Left ventricle myocardium superior (tissue), 1 donor: Measurements from ENCODE around the gene ENAH. TPM values are rescaled to one million over a fixed set of nuclear protein-coding genes. Genes with fewer than 3 reads are reported as not detected.
"Not testable (repeated sequence)": the region's sequence is repeated elsewhere in the genome, so short reads cannot be mapped to it uniquely, and the experiment has no call there.

ENCODE experiments used
- ATAC-seq: fragments of 200-7000 bp; cut with Tn5 transposase; one replicate; pipeline ENCODE4 v1.9.1; 2020; ENCODE audit warnings: mild to moderate bottlenecking, moderate library complexity
- DNase-seq: peaks from one replicate; pipeline ENCODE4 v3.0.0-alpha.2; 2020
- intact Hi-C: fragments of 100-400 bp; cut with micrococcal nuclease; formaldehyde crosslinking; loops from one replicate; pipeline ENCODE4 v1.11.0; 2022
- total RNA-seq: library from RNA; stranded (reverse); fragmentation: NEBNext Ultra II Directional; extraction: Animal tissue kit (Norgen Biotek cat#: 25700); gene quantifications from one replicate; pipeline ENCODE4 v1.2.1, GENCODE V29; 2021
- donor health status: DM: no; HTN: yes; CAD: no; lungs with severe emphysema.

Gene ENAH
- total RNA-seq, 1 donor from 2014 or later = 90.1 TPM

GRCh38 chr1:225473266-225473665, 179.7 kb downstream of the ENAH start:
- ATAC-seq, intact Hi-C loops, DNase-seq: not testable (repeated sequence)

DNA sequence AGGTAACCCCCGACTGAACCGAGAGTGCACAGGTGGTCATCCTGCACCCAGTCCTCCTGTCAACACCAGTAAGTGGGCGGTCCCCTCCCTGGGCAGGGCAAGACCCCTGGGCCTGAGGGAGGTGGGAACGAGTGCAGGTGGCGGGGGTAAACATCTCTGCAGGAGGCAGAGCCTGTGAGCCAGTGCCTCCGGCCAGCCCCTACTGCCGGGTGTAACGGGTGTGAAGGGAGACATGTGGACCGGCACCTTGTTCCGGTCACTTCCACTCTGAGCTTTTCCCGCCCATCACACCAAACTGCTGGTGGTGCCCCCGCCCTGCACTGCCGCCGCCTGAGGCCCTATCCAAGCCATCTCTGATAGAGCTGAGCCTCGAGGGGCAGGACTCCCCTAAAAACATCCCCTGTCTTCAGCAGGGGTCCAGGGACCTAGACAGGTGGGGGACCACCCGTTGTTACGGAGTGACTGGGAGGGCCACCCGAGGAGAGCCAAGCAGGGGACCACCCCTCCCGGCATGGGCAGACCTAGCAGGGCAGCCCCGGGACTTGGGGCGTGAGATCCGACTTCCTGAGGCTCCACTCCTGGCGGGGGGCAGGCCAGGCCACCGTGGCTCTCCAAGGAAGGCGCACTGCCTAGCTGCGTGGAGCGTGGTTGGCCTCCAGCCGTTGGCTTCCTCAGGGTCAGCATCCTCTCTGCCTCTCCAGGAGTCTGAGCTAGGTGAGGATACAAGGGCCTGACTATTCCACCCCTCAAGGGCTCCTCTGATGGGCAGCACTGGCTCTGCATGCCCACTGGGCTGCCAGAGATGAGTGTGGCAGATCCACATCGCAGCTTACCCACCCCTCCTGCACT, 181.2 kb downstream of the ENAH start:
- DNase-seq = no peak

GRCh38 chr1:225471109-225471452, 181.8 kb downstream of the ENAH start:
- intact Hi-C loops = no loop called here
- DNase-seq (no peak), ATAC-seq (no peak)

More for the DNA sequence above, 181.2 kb downstream of the ENAH start:
- intact Hi-C loops = no loop called here
- ATAC-seq = no peak

GRCh38 chr1:225470211-225471108, 182.5 kb downstream of the ENAH start:
- intact Hi-C loops = no loop called here
- no peak for DNase-seq
- no peak for ATAC-seq

DNA sequence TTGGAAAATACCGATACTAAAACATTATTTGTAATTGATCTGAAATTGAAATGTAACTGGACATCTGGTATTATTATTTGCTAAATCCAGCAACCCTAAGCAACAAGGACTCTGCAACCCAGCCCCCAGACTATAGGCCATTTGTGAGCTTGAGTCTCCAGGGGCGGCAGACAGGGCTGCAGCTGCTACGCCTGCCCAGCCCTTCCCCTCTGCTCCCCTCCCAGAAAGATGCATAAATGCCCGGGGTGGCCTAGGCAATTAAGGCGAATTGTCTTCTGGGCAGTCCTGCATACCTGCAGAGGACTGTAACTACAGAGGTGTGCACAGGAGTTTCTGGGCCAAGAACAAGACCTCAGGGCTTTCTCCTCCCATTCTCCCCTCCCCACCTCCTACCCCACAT, 183.9 kb downstream of the ENAH start:
- DNase-seq (no peak), ATAC-seq (no peak)
- intact Hi-C loops = no loop called here

DNA sequence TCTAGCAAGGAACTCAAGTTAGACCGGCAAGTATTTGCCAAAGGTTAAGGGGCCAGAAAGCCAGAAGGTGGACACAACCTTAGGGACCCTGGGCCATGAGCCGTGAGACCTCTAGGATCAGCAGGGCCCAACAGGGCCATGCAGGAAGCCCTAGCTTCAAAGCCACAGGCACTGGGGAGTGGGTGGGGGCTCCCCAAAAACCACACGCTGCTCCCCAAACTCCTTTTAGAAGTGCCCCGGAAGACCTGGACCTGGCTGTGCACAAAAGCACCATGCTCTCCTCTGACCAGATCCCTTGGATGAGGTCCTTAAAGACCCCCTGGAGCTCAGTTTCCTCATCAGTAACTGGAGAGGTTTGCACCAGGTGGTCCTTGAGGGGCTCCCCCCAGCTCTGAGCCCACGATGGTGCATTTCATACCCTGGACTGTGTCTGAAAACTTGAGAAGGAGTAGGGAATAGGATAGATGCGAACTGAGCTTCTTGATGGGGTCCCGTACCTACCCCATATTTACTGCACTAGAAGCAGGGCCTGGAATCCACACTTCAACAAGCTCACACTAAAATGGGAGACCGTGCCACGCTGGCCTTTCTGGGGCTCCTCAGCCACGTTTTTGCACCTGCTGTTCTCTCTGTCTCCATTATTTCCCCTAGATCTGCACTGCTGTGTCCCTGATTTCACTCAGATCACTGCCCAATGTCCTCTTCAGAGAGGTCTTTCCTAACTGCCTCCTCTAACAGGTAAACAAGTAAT, 184.5 kb downstream of the ENAH start:
- intact Hi-C loops = no loop called here
- DNase-seq (no peak), ATAC-seq (no peak)

DNA sequence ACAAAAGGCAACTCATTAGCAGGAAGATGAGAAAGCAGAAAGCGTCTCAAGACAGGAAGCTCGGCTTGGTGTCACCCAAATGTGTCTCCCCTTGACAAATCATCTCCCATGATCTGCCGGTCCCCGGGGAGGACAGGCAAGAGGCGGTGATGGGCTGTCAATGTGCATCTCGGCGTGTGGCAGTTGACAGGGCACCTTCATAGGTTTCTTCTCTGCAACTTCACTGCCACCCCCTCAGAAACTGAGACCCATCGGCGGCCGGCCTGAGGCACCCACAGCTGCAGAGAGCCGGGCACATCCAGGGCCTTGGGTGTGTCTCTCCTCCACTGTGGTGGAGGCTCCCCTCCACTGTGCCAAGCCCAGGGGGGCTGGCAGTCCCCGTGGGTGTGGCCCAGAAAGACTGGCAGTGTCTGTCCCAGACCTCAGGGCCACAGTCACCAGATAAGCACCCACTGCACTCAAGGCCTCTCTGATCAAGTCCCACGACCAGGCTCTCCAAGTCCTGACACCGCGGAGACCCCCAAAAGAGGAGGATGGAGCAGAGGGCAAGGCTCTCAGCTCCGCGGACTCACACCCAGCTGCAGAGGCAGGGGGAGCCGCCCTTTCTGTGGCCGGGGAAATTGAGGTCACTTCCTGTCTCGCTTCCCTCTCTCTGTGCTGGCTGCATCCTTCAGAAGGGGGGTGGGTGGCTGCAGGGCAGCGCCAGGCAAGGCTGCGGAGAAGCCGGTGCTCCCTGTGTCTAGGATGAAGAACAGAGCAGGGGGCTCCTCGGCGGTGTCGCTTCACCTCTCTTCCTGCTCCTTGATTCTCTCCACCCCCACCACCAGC, 185.5 kb downstream of the ENAH start:
- intact Hi-C loops = no loop called here
- ATAC-seq (peak; percentile 87), DNase-seq (peak; percentile 76)

- no peak for ATAC-seq
- intact Hi-C loops = no loop called here
These were observed 186.1 kb downstream of the ENAH start for GRCh38 chr1:225466848-225467192.

GRCh38 chr1:225465793-225466517, 187.0 kb downstream of the ENAH start:
- intact Hi-C loops = no loop called here
- no peak for ATAC-seq
- DNase-seq = no peak

More at GRCh38 chr1:225466848-225467192, 186.1 kb downstream of the ENAH start:
- DNase-seq = no peak

DNA sequence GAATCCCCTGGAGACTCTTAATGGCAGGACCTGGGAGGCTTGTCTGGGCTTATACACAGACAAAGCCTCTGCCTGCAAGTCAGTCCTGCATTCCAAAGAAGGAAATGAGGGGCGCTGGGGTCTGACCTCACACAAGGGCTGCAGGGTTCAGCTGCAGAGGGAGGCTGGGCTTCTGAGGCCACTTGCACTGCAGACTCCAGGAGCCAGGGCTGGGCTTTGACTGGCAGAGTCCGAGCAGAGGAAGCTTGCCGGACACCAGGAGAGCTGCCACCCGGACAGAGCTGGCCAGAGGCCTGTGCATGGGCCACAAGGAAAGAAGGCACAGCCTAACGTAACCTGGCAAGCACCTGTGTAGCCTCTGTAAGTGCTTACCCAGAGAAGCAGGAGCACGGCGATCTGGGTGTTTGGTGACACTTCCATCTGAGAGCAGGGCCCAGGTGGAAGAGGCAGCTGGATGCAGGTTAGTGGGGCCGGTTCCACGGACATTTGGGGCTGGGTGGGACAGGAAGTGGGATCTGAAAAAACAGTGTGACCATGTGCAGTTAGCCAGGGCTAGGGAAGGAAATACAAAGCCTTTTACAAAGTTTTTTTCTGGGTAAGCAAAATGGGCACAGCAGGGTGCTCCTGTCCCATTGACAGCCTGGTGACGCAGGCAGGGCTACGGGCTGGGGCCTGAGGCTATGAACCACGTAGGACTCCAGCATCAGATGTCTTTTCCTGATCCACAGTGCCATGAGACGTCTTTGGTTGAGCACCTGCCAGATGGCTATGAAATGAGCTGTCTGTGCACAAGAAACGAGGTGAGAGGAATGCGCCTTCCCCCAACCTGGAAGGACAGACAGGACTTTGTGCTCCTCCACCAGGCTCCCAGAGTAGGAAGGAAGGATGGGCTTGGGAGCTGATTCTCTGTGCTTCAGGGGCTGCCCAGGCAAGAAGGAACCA, 187.8 kb downstream of the ENAH start:
- ATAC-seq (no peak), DNase-seq (no peak)
- intact Hi-C loops = no loop called here

DNA sequence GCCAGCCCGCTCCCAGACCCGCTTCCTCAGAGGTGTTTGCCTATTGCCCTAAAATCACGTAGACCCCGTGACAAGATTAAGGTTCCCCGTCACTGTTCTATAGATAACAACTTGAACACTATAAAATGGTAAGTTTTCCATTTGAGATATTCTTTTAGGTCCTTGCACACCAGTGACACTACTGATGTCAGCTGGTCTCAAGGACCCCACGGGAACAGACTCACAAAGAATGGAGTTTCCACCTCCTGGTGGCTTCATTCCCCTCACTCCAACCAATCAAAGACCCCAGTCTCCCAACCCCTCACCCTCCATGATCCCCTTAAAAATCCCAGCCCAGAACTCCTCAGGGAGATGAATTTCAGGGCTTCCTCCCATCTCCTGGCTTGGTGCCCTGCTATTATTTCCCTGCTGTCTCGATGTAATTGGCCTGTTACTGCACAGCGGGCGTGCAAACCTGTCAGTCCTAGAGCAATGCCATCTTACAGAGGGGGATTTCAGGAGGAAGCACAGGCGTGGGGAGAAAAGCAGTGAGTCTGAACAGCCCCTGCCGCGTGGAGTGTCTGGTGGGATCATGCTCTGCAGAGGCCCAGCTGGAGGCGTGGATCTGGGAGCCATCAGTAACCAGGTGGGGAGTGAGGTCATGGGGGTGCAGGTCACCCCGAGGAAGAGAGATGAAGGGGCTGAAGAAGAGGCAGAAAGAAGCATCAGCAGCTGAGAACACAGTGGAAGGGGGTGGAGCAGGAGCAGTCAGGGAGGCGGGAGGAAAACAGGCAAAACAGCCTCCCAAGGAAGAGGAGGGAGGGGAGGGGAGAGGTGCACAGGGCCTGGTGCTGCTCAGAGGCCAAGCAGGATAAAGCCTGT, 190.0 kb downstream of the ENAH start:
- DNase-seq = no peak
- intact Hi-C loops = no loop called here
- ATAC-seq = no peak

GRCh38 chr1:225462429-225462713, 190.6 kb downstream of the ENAH start:
- ATAC-seq (no peak), DNase-seq (no peak)
- intact Hi-C loops = no loop called here

DNA sequence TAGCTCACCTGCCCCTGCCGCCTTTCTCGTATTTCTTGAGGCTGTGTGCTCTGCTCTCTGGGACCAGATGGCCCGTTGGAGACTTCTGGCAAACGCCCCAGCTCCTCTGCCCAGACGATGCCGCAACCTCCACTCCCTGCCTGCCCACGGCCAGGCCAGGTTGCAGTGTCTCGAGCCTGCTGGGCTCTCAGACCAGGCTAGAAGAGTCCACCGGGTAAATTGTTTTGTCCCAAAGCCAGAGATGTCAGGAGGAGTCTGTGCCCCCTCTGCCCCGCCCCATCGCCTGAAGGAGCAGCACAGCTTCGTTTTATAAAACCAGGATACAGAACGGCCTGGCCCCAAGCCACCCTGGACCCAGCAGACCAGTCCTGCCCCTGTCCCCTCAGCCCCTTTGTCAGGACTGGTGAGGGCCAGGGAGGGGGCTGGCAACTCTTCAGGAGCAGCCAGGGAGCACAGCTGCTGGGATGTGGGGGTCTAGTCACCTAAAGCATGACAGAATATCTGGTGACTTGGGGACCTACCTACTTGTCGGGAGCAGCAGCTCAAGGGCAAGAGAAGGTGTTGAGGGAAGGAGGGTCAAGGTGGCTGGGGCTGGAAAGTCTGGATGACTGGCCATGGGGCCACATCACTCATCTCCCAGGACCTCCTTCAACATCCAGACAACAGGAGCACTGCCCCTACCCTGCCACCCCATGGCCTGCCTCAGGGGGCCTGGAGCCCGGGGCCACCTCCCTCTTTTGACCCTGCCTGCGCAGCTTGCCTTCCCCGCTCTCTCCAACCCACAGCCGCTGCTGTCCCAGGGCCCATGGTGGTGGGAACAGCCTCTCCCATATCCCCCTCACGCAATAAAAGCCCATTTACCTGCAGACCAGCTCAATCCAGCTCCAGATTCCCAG, 191.1 kb downstream of the ENAH start:
- DNase-seq (no peak), ATAC-seq (peak; percentile 30)
- intact Hi-C loops = no loop called here

- no peak for DNase-seq
- ATAC-seq = no peak
- intact Hi-C loops = no loop called here
These were observed 192.0 kb downstream of the ENAH start for GRCh38 chr1:225460737-225461532.
